GM18505 (cell line): Measurements from ENCODE around the gene RAP1GAP.

Experiments
- ATAC-seq: cut with Tn5 transposase; IDR thresholded peaks from one replicate; pipeline ENCODE4 v1.9.1; 2021; ENCODE audit not compliant: unreplicated experiment
- POLR2A ChIP-seq: IDR thresholded peaks from 4 replicates; pipeline ENCODE4 v1.6.1; 2011; ENCODE audit warnings: borderline replicate concordance; ENCODE audit not compliant: insufficient read depth, insufficient read length; ENCODE audit errors: extremely low read depth

The RAP1GAP gene

GRCh38 chr1:21651214-21652042 is 17.7 kb downstream of the RAP1GAP start:
- ATAC-seq: no peak
- no peak for TF ChIP-seq POLR2A

- TF ChIP-seq POLR2A: no peak
- no peak for ATAC-seq
Measured at GRCh38 chr1:21650400-21650799, 18.8 kb downstream of the RAP1GAP start.

- no peak for TF ChIP-seq POLR2A
- ATAC-seq: no peak
Measured at GRCh38 chr1:21649315-21649714, 19.8 kb downstream of the RAP1GAP start.

GRCh38 chr1:21648791-21649190 is 20.4 kb downstream of the RAP1GAP start:
- TF ChIP-seq POLR2A: no peak
- no peak for ATAC-seq

GRCh38 chr1:21648352-21648730 is 20.8 kb downstream of the RAP1GAP start:
- ATAC-seq: no peak
- no peak for TF ChIP-seq POLR2A

- TF ChIP-seq POLR2A: no peak
- no peak for ATAC-seq
Measured at GRCh38 chr1:21647431-21648351, 21.5 kb downstream of the RAP1GAP start.

GRCh38 chr1:21645550-21645949 is 23.6 kb downstream of the RAP1GAP start:
- no peak for TF ChIP-seq POLR2A
- no peak for ATAC-seq

GRCh38 chr1:21644906-21645305 is 24.3 kb downstream of the RAP1GAP start:
- no peak for TF ChIP-seq POLR2A
- no peak for ATAC-seq

GRCh38 chr1:21644348-21644747 is 24.8 kb downstream of the RAP1GAP start:
- ATAC-seq: no peak

GRCh38 chr1:21643624-21644023 is 25.5 kb downstream of the RAP1GAP start:
- ATAC-seq: no peak
- TF ChIP-seq POLR2A: no peak

More at GRCh38 chr1:21644348-21644747, 24.8 kb downstream of the RAP1GAP start:
- TF ChIP-seq POLR2A: no peak

- ATAC-seq: no peak
- TF ChIP-seq POLR2A: no peak
Measured at GRCh38 chr1:21641967-21642739, 27.0 kb downstream of the RAP1GAP start.

- ATAC-seq: no peak
- no peak for TF ChIP-seq POLR2A
Measured at GRCh38 chr1:21641537-21641936, 27.6 kb downstream of the RAP1GAP start.

GRCh38 chr1:21641076-21641475 is 28.1 kb downstream of the RAP1GAP start:
- no peak for TF ChIP-seq POLR2A
- no peak for ATAC-seq

GRCh38 chr1:21640653-21641052 is 28.5 kb downstream of the RAP1GAP start:
- no peak for TF ChIP-seq POLR2A
- no peak for ATAC-seq

GRCh38 chr1:21639594-21640041 is 29.5 kb downstream of the RAP1GAP start:
- no peak for ATAC-seq
- no peak for TF ChIP-seq POLR2A
